HCT116 (cell line): ENCODE results near the gene RAB2B.

ENCODE experiments used
- CTCF ChIP-seq, 3 experiments: fragments of 200-600 bp in 1 of 3; sonication (generic) in 1 of 3; IDR thresholded peaks in 2 of 3; conservative IDR thresholded peaks in 1 of 3; 2 replicates each; pipeline ENCODE4 v1.5.1; 2012 to 2017; ENCODE audit warnings: low read depth in 2 of 3, low read length in 2 of 3, antibody characterized with exemption in 1 of 3, borderline replicate concordance in 1 of 3, control low read depth in 1 of 3, mild to moderate bottlenecking in 1 of 3, mixed read lengths in 1 of 3, mixed run types in 1 of 3, moderate library complexity in 1 of 3; ENCODE audit not compliant: insufficient read depth in 1 of 3
- POLR2A ChIP-seq: IDR thresholded peaks from 2 replicates; pipeline ENCODE4 v1.7.0; 2011; ENCODE audit warnings: borderline replicate concordance; ENCODE audit not compliant: insufficient read depth, insufficient read length; ENCODE audit errors: extremely low read depth
- POLR2AphosphoS5 ChIP-seq: IDR thresholded peaks from 2 replicates; pipeline ENCODE4 v1.6.1; 2011; ENCODE audit warnings: mild to moderate bottlenecking, low read depth, low read length, moderate library complexity
- ZNF274 ChIP-seq: fragments of 200-500 bp; sonication (Bioruptor generic); IDR thresholded peaks from 2 replicates; pipeline ENCODE4 v1.6.1; 2014; ENCODE audit warnings: mild to moderate bottlenecking, low read depth, low read length, inconsistent platforms
- TF ChIP-seq, protein P1 (sequence below): IDR thresholded peaks from 2 replicates; pipeline ENCODE4 v1.6.1; 2012; ENCODE audit warnings: low read depth

GRCh38 chr14:21498540-21499526 is 22.1 kb upstream of the RAB2B start:
- TF ChIP-seq POLR2A (no peak), CTCF (IDR thresholded peaks at IDR 0.05 in 2 of 3, conservative IDR thresholded peaks at IDR 0.05 in 1 of 3; ENCODE audit: borderline replicate concordance in 1 of 3, insufficient read depth in 1 of 3, low read depth in 2 of 3, low read length in 2 of 3) (peak; percentile 27 to 67 (median 54); a peak in 5 of 6 replicates), POLR2AphosphoS5 (no peak), ZNF274 (no peak)
- TF ChIP-seq, protein P1, sequence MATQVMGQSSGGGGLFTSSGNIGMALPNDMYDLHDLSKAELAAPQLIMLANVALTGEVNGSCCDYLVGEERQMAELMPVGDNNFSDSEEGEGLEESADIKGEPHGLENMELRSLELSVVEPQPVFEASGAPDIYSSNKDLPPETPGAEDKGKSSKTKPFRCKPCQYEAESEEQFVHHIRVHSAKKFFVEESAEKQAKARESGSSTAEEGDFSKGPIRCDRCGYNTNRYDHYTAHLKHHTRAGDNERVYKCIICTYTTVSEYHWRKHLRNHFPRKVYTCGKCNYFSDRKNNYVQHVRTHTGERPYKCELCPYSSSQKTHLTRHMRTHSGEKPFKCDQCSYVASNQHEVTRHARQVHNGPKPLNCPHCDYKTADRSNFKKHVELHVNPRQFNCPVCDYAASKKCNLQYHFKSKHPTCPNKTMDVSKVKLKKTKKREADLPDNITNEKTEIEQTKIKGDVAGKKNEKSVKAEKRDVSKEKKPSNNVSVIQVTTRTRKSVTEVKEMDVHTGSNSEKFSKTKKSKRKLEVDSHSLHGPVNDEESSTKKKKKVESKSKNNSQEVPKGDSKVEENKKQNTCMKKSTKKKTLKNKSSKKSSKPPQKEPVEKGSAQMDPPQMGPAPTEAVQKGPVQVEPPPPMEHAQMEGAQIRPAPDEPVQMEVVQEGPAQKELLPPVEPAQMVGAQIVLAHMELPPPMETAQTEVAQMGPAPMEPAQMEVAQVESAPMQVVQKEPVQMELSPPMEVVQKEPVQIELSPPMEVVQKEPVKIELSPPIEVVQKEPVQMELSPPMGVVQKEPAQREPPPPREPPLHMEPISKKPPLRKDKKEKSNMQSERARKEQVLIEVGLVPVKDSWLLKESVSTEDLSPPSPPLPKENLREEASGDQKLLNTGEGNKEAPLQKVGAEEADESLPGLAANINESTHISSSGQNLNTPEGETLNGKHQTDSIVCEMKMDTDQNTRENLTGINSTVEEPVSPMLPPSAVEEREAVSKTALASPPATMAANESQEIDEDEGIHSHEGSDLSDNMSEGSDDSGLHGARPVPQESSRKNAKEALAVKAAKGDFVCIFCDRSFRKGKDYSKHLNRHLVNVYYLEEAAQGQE = no peak
